ENCODE results near the gene CDH12.

Gene CDH12

DNA sequence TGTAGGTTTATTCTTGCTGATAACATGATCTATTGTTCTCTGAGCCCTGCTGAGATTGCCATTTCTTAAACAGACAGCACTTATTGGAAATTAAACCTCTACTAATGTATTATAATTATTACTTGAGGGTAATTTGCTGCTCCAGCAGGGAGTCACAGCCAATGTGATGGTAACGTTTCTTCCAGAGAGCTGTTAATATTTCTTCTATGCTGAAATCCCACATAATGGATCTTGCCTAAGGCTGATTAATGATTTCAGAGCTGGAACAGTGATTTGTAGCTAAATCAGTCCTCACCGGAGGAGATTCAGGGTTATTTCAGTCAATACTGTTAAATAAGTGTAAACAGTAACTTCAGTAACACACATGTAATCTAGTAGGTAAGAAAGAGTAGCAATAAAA lies 170.1 kb downstream of the CDH12 start:
- H3K4me3 ChIP-seq (IDR thresholded peaks at IDR 0.05; ENCODE audit: insufficient read depth, low read depth, low read length), result no peak overlapping the region

DNA sequence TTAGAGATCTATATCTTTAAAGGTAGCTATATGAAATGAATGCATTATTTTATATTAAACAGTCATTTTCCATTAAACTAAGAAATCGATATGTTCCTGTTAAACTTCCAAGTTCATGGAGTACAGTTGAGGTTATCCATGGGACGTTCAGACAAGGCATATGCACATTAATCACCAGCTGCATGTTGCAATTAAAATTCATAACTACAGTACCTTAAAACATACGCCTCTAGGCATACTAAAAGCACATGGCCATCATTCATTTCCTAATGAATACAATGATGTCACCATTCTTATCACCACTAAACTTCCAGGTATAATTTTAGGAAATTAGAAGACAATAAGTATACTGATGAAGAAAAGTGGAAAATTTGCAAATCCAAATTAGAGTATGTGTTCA lies 174.3 kb downstream of the CDH12 start:
- Histone ChIP-seq H4K20me1 (ENCODE audit: insufficient read depth) (no peaks in the 10 kb centered on the region), H3K4me3 (IDR thresholded peaks at IDR 0.05; ENCODE audit: insufficient read depth, low read depth, low read length) (no peak overlapping the region), H3K79me2 (ENCODE audit: insufficient read depth, low read depth) (no peaks in the 10 kb centered on the region), H3K9ac (no peak overlapping the region), H3K4me2 (no peak overlapping the region), H2AFZ (ENCODE audit: low read depth) (no peak overlapping the region), H3K27me3 (ENCODE audit: insufficient read depth, low read depth) (no peaks in the 10 kb centered on the region), H3K27ac (no peak overlapping the region), H3K4me1 (ENCODE audit: low read depth, poor library complexity, severe bottlenecking) (no peaks in the 10 kb centered on the region), H3K36me3 (ENCODE audit: insufficient read depth) (no peaks in the 10 kb centered on the region)
- TF ChIP-seq, protein P1, sequence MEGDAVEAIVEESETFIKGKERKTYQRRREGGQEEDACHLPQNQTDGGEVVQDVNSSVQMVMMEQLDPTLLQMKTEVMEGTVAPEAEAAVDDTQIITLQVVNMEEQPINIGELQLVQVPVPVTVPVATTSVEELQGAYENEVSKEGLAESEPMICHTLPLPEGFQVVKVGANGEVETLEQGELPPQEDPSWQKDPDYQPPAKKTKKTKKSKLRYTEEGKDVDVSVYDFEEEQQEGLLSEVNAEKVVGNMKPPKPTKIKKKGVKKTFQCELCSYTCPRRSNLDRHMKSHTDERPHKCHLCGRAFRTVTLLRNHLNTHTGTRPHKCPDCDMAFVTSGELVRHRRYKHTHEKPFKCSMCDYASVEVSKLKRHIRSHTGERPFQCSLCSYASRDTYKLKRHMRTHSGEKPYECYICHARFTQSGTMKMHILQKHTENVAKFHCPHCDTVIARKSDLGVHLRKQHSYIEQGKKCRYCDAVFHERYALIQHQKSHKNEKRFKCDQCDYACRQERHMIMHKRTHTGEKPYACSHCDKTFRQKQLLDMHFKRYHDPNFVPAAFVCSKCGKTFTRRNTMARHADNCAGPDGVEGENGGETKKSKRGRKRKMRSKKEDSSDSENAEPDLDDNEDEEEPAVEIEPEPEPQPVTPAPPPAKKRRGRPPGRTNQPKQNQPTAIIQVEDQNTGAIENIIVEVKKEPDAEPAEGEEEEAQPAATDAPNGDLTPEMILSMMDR (conservative IDR thresholded peaks at IDR 0.05; ENCODE audit: low read depth, low read length), result no peak

More for the DNA sequence above, 170.1 kb downstream of the CDH12 start:
- Histone ChIP-seq H3K79me2 (ENCODE audit: insufficient read depth, low read depth) (no peaks in the 10 kb centered on the region), H3K36me3 (ENCODE audit: insufficient read depth) (no peaks in the 10 kb centered on the region), H3K4me1 (ENCODE audit: low read depth, poor library complexity, severe bottlenecking) (no peaks in the 10 kb centered on the region), H3K27me3 (ENCODE audit: insufficient read depth, low read depth) (no peaks in the 10 kb centered on the region), H4K20me1 (ENCODE audit: insufficient read depth) (no peaks in the 10 kb centered on the region), H3K4me2 (no peak overlapping the region), H2AFZ (ENCODE audit: low read depth) (no peak overlapping the region), H3K27ac (no peak overlapping the region), H3K9ac (no peak overlapping the region)
- TF ChIP-seq, protein P1 (conservative IDR thresholded peaks at IDR 0.05; ENCODE audit: low read depth, low read length), result no peak

DNA sequence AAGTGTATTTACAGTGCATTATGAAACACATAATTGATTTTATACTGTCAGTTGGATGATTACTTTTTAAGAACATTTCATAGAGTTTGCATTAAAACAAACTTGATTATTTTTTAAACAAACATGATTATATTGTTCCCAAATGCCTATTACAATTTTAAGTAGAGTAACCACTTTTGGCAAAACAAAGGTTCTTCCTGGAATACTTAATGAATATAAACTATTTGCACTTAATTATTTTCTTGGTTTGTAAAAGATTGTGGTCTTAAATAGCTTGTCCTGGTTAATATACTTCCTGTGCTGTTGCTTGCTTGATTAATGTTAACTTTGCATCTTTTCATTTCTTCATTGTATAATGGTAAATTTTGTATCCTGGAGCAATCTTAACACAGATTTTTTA lies 180.0 kb downstream of the CDH12 start:
- H3K4me1 ChIP-seq (ENCODE audit: low read depth, poor library complexity, severe bottlenecking), result peaks cover 9% of the 10 kb centered on the region

DNA sequence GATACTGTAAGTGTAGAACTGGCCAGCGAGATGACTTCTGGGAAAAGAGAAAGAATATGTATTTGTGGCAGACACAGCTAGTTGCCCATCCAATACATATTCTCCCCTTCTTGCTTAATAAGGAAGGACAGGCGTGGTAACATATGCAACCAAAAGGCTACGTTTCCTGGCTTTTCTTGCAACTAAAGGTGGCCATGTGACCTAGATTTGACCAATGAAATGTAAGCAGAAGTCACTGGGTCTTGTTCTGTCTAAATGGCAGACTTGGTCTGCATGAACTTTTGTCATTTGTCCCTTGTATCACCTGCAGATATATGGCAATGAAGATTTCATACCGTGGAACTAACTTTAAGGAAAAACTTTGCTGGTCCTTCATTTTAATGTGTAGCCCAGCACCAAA lies 183.8 kb downstream of the CDH12 start:
- H3K27me3 ChIP-seq (ENCODE audit: insufficient read depth, low read depth), result no peaks in the 10 kb centered on the region
- no peaks in the 10 kb centered on the region for H3K36me3 ChIP-seq (ENCODE audit: insufficient read depth)
- TF ChIP-seq, protein P1 (conservative IDR thresholded peaks at IDR 0.05; ENCODE audit: low read depth, low read length), result no peak
- H3K27ac ChIP-seq, result no peak overlapping the region
- H3K4me3 ChIP-seq (IDR thresholded peaks at IDR 0.05; ENCODE audit: insufficient read depth, low read depth, low read length), result no peak overlapping the region
- peaks cover 9% of the 10 kb centered on the region for H3K4me1 ChIP-seq (ENCODE audit: low read depth, poor library complexity, severe bottlenecking)
- H4K20me1 ChIP-seq (ENCODE audit: insufficient read depth), result no peaks in the 10 kb centered on the region
- H3K9ac ChIP-seq, result no peak overlapping the region
- H3K4me2 ChIP-seq, result no peak overlapping the region
- no peak overlapping the region for H2AFZ ChIP-seq (ENCODE audit: low read depth)
- H3K79me2 ChIP-seq (ENCODE audit: insufficient read depth, low read depth), result no peaks in the 10 kb centered on the region

More for the DNA sequence above, 180.0 kb downstream of the CDH12 start:
- TF ChIP-seq, protein P1 (conservative IDR thresholded peaks at IDR 0.05; ENCODE audit: low read depth, low read length), result no peak
- Histone ChIP-seq H4K20me1 (ENCODE audit: insufficient read depth) (no peaks in the 10 kb centered on the region), H3K4me3 (IDR thresholded peaks at IDR 0.05; ENCODE audit: insufficient read depth, low read depth, low read length) (no peak overlapping the region), H3K27ac (no peak overlapping the region), H2AFZ (ENCODE audit: low read depth) (no peak overlapping the region), H3K27me3 (ENCODE audit: insufficient read depth, low read depth) (no peaks in the 10 kb centered on the region), H3K79me2 (ENCODE audit: insufficient read depth, low read depth) (no peaks in the 10 kb centered on the region), H3K36me3 (ENCODE audit: insufficient read depth) (no peaks in the 10 kb centered on the region), H3K9ac (no peak overlapping the region), H3K4me2 (no peak overlapping the region)

Measured in KMS-11 (cell line).